NCI-H2029 (cell line): ENCODE data around the gene TMEM272.

Source experiments
- DNase-seq: peaks from one replicate; lab custom pipeline; 2025; lab: John Stamatoyannopoulos, UW

The TMEM272 gene, protein sequence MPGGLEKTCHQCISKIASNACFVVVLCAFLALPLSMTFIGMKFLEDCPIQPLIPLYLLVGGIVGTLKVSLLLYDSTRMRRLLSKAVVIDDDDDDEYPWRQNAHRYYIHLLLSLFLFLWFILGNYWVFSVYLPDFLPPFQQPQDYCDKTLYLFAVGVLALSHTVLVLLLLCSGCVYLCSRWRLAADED

DNA sequence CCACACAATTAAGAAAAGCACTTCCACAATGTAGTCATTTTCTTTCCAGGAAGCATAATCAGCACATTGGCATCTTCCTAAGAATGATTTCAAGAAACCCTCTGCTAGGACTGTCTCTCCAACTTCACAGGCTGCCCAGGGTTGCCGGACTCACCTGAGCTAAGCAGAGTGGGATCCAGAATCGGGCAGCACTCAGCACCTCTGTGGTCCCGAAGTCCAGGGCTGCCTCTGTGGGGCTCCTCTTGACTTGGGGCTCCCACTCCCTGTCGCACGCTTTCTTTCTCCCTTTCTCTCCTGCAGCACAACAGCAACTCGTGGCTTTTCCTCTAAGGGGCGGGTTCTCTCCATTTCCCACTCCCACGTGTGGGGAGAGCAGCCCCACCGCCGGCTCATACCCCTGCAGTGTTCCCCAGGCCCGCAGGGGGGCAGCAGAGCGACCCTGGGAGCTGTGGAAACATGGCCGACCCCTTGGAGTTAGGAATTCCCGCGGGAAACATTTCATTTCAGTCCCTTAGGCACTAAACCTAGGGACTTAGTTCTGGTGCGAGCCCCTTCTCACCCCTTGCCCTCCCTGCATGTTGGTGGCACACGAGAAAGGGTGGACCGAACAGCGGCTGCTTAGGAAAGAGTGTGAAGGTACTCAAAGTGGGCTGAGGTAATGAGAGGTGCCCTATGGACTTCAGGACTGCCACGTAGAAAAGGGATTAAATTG, at the start of gene TMEM272:
TSS of gene TMEM272 (minus strand) at position 316 of the 712 bp plus-strand sequence. CDS start 6,647 bp downstream, outside the sequence.
- DNase-seq: peak; percentile 4

DNA sequence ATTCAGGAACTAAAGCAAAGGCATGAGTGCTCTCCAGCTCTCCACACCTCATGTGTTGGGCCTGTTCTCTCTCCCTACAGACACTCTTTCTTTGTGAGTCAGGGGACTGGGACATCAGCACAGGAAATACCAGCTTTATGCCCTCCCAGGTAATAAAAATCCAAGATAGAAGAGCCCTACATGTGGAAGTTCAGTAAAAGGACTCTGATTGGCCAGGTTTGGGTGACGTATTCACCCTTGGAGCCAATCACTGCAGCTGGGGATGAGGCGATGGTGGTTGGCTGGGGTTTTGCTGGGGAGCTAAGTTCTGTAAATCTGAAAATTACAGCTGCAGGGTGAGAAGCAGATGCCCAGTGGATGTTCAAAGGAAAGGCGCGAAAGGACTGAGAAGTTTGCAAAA, 49.3 kb upstream of the TMEM272 start:
- DNase-seq: no peak

DNA sequence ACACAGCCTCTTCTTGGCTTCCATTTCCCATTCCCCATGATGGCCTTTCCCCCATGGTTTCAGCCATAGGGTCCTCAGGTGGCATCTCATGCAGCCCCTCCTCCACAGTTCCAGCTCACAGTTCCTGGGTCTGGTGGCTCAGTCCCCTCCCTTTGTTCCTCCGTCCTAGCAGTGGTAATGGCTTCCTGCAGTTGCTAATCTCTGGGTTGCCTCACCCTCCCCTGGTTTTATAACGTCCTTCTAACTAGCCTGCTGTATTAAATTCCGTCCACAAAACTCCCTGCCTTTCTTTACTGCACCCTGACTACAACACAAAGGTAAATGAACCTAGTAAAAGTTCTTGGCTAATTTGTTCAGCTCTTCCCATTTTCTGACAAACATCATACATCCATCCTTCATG, 47.7 kb upstream of the TMEM272 start:
- no peak for DNase-seq

DNA sequence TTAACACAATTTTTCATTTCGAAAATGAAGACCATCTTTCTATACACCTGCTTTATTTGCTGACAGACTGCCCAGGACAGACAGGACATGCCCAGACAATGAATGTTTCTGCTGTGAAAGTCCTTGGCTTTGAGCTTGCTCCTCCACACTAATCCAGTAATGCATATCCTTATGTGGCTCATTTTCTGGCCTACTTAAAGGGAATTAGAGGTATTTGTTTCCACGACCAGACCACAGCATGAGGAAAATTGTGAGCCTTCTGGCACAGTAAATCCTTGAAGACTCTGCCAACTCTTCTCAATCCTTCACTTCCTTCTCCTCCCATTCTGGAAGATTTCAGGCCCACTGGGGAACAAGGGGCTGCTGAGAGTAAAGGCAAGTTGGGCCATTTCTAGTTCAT, 42.5 kb upstream of the TMEM272 start:
- no peak for DNase-seq

DNA sequence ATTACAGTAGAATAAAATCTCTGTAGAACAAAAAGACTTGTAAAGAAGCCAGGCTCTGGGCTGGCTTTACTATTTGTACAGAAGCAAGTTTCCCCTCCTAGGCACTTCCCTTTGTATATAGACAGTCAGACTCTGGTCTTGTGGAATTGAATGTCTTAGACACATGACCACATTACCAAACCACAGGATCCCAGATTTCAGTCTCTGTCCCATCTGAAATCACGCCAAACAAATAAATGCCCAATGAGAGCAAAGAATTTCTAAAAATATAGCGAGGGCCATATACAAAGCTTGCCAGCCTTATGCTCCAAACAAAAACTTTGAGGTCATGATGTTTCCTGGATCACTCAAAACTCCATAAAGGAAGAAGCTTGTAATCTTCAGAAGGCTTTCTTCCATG, 40.7 kb upstream of the TMEM272 start:
- DNase-seq: no peak

DNA sequence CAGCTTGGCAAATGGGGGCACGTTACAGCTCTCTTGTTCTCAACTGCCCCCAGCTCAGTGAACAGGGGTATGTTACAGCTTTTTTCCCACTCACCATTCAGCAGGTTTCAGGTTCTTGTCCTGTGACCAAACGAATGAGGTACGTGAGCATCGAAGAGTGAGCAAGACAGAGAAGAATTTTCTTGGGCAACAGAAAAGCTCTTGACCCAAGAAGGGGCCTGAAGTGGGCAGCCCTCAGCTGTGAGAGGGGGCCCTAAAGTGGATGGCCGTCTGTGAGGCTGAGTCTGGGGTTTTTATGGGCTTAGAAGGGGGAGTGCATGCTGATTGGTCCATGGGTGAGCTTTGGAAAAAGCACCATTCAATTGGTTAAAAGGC, 38.2 kb upstream of the TMEM272 start:
- DNase-seq: no peak

DNA sequence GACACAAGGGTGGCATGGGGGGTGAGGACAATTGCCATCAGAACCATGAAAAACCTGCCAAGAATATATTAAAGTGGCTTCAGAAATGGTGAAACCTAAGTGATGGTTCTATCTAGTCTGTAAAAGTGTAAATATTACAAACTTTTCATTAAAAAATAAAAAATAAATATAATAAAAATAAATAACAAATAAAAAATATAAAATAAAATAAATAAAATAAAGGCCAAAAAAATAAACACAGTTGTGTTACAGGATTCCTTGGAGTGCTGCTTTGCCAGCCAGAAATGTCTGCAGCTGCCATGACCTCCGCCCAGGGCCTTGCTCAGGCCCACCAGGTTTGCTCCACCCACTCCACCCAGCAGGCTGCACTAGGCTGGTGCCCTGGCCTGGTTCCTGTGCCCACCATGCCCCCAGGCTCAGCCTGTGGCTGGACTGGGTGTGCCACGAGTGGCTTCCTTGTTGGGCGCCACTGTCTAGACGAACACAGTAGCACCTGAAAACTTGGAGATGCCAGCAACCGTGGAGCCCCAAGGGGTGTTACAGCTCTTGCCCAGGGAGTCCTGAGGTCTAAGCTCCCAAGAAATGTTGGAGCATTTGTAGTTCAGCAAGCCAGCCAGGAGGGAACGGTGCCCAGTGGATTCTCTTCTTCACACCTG, 37.7 kb upstream of the TMEM272 start:
- DNase-seq: no peak

DNA sequence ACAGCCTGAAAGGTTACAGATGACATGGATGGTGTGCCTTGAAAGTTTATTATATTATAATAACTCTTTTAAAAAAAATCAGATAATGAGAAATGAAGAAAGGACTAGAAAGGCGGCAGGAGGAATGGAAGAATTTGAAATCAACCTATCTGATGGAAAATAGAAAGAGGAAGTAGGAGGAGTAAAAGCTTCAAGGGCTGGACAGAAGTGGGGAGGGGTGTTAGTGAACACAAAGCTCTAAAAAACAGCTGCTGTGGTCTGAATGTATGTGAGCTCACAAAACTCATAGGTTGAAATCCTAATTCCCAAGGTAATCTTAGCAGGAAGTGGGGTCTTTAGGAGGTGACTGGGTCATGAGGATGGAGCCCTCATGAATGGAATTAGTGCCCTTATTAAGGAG, 36.3 kb upstream of the TMEM272 start:
- no peak for DNase-seq

DNA sequence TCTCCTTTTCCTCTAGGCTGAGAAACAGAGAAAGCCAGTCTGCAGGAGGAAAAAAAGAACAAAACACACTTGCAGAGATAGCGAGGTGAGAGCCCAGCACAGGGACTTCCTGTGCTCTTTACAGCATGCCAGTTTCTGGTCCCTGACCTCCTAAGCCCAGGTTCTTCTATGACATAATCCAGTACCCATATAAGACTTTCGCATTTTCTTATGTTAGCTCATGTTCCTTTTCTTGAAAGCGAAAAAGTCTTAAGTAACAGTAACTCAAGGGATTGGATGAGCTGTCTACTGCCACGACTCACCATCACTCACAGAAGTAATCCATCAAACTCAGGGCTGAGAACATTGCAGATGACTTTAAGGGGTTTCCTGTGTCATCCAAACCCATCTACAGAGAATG, 34.2 kb upstream of the TMEM272 start:
- DNase-seq: no peak

DNA sequence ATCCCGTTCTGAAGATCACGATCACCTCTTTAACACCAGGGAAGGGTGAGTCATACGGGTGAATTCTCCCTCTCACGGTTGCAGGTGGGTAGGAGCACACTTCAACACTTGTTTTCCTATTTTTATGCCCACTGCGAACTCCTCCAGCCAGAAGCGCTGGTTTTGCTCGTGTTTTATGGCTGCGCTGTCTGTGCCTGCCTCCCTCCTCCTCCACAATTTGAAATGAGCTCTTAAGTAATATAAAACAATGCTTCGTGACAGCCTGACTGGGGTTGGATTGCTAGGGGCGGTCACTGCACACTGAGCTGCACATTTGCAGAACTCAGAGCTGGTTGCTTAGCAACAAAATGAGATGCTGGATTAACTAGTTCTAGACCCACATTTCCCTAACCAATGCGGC, 29.7 kb upstream of the TMEM272 start:
- no peak for DNase-seq

DNA sequence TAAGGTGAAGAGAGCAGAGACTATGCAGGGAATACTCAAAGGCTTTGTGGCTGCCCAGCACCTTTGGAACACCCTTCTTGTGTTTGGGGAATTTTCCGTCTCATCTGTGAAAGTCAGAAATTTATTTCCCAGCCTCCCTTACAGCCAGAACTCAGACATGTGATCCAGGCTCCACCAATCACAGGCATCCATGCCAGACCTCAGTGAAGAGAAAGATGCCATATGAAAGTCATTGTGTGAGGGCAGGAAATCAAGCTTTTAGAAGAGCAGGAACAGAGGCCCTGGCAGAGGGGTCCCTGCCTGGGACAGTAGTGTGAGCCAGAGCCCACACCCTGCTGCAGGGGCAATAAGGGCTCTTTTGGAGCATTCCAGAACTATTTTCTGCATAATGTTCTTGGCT, 28.9 kb upstream of the TMEM272 start:
- no peak for DNase-seq

DNA sequence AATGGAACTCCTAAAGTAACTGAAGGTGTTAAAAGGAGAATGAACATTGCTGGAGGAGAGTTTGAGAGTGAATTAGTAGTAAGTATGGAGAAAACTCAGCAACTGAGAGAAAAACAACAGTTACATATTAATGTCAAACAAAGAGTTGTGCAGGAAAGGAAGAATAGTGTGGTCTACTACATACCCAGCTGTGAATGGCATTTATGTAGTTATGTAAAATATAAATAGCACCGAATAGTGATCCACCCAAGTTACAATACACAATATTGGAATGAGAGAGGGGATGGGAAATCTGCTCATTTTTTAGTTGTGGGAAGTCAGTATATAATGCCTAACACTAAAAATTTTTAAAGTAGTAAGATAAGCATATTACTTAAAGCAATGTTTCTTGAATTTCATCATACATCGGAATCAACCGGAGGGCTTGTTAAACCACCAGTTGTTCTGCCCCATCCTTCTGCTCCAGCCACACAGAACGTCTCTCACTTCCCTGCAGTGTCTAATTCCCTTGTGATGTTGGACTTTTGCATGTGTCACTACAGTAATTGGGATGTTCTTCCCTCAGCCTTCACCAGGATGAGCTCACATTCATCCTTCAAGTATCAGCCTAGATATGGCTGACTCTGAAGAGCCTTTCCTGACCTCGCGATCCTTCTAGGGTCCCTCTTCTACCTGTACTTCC, 28.3 kb upstream of the TMEM272 start:
- DNase-seq: no peak

DNA sequence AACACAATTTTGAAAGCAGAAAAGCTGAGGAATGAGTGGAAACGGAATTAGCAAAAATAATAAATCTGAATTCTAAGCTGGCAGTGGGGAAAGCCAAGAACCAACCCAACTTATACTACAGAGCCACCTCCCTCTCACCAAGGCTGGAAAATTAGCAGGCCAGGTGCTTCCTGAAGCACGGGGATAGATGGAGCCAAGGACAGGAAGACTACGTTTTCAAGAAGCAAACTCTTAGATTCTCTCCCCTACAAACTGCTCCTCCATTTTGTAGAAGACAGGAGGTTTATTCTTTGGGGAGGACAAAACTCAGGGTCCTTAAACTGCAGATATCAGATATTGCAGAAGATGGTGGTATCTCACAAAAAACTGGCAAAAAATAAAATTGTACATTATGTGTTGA, 25.6 kb upstream of the TMEM272 start:
- DNase-seq: no peak

DNA sequence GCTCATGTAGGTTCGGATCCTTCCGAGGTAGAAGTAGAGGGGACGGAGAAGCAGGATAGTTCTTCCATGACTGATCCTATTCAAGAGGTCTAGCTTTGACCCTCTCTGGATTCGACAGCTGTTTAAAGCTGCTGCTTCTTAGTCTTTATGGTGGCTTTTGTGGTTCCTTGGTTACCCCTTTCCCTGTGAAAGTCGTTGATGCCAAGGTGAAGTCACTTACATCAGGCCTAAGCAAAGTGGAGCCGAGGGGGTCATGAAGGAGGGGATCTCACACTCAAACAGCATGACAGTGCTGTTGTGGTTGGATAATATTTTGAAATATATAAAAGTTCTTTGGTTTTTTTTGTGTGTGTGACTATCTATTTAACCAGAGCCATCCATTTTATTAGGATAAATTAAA, 24.9 kb upstream of the TMEM272 start:
- DNase-seq: no peak

DNA sequence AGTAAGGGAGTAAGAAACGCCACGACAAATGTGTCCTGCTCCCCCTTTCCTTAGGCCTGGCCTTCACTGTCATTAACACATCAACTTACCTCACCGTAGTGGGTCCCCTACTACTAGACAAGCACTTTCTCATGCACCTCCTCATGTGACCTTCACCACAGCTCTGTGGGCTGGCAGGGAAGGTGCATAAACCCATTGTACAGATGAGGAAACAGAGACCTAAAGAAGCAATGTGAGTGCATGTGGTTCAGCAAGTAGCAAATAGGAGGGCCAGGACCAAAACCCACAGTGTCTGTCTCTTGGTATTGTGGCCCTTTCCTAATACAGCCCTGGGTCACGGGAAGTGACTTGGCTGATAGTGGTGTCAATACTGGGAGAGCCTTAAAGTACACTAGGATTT, 22.1 kb upstream of the TMEM272 start:
- no peak for DNase-seq

DNA sequence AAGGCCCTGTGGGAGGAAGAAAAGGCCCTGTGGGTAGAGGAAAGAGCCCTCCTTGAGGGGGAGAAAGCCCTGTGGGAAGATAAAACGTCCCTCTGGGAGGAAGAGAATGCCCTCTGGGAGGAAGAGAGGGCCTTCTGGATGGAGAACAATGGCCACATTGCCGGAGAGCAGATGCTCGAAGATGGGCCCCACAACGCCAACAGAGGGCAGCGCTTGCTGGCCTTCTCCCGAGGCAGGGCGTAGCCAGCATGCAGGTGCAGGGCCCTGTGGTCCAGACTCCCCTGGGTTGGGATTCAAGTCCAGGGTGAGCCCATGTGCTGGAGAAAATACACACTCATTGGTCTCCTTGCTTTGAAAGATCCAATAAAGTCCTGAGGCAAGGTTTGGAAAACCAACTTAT, 20.9 kb upstream of the TMEM272 start:
- no peak for DNase-seq

DNA sequence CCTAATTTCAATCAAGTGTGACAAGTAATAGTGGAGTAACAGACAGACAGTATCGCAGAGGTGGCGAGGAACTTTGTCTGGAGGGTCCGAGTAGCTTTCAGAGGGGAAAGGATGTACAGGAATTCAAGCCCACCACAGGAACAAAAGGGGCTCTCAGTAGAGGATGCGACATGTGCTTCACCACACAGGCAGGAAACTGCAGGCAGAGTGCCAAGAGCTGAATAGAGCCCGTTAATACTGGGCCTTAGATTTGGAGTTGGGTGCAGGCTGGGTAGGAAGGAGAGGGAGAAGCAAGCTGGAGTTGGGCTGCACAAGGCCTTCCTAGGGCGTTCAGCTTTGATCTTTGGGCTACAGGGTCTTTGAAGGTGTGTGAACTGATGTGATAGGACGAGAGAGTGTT, 18.0 kb upstream of the TMEM272 start:
- DNase-seq: no peak

DNA sequence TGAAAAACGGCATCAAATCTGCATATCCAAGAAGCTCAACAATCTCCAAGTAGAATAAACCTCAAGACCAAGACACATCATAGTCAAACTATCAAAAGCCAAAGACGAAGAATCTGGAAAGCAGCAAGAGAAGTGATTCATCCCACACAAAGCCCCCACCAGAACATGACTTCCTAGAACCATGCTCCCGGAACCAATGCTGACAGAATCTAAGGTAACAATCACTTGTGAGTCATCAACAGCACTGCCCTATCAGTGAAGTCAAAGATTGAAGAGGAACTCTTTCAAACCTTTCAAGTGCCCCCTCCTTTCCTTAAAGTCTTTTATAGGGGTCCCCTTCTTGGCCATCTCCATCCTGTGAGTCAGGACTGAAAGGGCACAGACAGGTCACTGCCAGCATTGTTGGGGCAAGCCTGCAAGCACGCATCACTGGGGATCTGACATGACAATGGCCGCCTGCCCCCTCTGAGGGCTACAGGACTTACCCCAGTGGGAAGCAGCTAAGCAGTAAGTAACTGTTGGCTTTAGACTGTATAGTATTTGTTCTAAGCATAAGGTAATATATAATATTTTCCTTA, 16.8 kb upstream of the TMEM272 start, which contains the start of gene CCDC70:
TSS of gene CCDC70 (plus strand) at position 247 of the 578 bp plus-strand sequence. CDS start 3,443 bp downstream, outside the sequence.
- no peak for DNase-seq

DNA sequence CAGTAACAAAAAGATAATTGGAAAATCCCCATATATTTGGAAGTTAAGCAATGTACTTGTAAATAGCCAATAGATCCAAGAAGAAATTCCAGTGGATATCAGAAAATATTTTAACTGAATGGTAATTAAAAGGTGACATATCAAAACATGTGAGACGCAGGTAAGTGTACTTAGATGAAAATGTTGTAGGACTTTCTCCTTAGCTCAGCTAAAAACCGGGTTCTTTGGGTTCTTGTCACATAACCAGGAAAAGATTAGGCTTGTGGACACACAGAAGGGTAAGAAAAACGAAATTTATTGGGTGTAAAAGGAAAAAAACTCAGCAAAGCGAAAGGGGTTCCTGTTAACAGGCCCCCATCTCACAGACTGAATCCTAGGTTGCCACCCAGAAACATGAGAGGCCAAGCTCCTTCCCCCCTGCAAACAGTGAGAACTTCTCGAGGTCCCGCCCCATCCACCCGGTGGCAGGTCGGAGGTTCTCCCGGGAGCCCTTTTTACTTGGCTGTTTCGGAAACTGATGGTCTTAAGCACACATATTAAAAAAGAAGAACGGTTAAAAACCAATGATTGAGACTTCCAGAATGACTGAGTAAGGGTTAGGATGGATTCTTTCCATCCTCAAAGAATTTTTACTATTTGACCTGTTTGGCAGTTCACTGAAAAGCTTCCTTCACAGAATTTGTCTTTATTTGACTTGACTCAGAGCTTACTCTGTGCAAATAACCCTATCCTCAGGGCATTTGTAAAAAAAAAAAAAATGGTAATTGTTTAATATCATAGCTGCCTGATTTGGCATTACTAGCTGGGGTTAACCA, 13.7 kb upstream of the TMEM272 start:
- no peak for DNase-seq

DNA sequence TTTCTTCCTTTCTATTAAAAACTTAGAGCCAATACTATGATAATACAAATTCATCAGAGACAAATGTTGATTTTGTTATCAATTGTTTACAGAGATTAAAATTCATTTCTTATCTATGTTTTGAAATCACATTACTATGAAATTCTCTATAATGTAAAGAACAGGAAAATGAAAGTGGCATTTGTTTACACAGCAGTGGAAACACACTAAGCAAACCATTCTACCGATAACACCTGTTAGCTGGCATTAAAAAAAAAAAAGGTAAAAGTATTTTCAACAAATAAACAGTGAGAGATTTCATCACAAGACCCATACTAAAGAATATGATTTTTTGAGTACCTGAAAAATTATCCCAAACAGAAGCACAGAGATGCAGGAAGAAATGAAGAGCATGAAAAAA, 12.0 kb upstream of the TMEM272 start:
- DNase-seq: peak; percentile 3

DNA sequence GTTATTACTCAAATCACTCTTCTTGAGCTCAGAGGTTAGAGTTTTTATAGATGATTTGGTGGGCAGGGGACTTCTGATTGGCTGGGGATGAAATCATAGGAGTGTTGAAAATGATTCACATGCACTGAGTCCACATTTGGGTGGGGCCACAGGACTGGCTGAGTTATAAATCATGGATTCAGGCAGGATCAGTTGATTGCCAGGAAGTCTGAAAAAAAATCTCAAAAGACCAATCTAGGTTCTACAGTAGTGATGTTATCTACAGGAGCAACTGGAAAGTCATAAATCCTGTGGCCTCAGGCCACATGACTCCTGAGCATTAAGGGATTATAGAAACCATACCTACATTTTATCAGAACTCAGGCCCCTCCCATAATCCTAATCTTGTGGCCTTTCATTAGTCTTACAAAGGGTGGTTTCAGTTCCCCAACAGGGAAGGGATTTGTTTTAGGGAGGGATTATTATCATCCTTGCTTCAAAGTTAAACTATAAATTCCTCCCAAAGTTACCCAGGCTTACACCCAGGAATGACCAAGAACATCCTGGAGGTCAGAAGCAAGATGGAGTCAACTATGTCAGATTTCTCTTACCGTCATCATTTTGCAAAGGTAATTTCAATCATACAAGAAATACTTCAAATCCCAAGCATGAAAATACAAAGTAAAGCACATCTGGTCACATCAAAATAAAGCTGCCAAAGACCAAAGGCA, 11.2 kb upstream of the TMEM272 start:
- DNase-seq: no peak
